Stimulated activated CD8-positive, alpha-beta memory T cell treated with anti-CD3 and anti-CD28 coated beads, Interleukin-2, amount 100 ng/mL, for 1 hour (primary cell): ENCODE measurements around the gene CETN1.

Experiments used
- DNase-seq, 2 donors: peaks; one replicate each; pipeline ENCODE4 v3.0.0-alpha.2; 2020; ENCODE audit warnings: low read depth in 2 of 2

The CETN1 gene

DNA sequence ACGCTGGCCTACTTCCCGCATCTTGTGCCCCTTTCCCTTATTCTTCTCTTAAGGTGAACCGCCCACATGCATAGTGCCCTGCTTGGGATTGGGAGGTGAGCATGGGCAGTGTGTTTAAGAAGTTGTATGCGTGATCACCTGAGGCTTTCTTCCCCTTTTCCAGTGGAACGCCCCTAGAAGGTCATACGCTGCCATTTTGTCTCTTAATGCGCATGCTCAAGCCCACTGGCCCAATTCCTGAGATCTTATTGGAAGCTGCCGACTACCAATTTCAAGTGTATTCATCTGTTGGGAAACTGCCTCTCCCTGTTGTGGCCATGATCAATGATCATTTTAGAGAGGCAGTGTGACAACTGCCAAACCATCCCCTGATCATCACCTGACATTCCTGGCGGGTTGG, 3.3 kb upstream of the CETN1 start:
- no peak for DNase-seq

- no peak for DNase-seq
Observed at GRCh38 chr18:577643-578375, 2.4 kb upstream of the CETN1 start.

GRCh38 chr18:579238-579637, 942 bp upstream of the CETN1 start:
- DNase-seq: no peak

DNA sequence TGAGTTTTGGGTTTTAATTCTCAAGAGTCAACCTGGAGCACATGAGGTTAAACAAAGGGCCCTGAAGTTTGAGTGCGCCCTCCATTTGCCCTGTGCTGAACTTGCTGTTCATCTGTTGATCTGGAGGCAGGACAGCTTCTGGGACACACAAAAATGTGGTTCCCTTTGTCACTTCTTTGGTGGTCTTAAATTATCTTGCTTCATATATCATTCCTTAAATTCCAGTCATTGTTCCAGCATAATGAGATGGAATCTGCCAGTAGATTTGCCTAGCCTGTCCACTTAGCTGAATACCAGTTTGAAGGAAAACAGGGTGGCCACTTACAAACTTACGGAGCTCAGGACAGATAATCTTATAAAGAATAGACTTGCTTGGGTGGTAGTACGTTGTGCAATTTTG, 916 bp downstream of the CETN1 start:
- DNase-seq: no peak

GRCh38 chr18:582465-582864, 2.3 kb downstream of the CETN1 start:
- DNase-seq: no peak

DNA sequence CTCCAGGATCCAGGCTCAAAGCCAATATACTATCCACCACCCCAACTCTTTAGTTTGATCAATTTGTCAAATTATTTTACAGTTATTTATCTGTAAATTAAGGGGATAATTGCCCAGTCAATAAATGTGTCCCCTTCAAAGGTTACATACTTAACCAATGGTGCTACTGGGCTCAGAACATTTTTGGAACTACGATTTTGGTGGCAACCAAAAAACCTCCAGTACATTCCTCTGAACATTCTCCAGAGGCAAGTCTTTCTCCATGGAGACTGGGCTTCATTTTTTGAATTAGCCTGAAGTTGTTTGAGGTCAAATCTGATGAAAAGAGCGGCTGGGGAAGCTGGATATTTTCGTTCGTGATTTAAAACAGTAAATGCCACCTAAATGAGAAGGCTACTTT, 14.9 kb downstream of the CETN1 start:
- no peak for DNase-seq

DNA sequence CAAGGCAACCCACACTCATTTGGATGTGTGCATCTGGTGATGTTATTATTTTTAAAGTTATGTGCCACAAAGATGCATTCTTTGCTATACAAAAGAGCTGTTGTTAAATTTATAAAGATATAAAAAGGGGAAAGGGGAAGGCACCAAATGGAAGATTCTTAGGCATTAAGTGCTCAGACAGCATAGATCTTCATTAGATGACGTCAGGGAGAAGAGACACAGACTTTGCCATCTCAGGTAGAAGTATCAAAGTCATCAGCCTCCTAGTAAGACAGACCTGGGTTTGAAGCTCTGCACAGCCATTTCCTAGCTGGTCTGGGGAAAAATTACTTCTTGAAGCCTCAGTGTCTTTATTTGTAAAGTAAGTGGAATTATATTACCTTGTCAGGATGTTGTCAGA, 15.4 kb downstream of the CETN1 start:
- no peak for DNase-seq

DNA sequence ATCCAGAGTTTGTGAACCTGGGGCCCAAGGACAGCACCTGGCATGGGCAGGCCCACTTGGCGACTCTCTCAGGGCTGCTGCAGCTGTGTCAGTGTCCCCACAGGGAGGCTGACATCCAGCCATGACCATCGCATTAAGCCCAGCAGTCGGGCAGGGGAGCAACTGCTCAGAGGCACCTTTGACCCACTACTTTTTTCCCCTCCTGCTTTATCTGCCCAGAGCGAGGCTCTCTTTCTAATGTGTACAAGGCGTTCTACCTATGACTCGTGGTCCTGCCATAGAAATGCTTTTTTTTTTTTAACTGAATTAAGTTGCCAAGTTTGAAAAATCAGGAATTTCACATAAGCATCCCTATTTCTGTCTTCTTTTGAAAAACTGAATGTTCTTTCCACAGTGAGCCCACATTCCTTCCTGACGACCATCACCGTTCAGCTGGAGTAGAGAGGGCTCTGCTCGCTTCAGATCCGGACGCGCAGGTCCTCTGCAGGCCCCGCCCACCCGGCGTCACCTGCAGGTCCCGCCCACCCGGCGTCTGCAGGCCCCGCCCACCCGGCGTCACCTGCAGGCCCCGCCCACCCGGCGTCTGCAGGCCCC, 16.2 kb downstream of the CETN1 start:
- peak in 1 of 2 donors; percentile 13 for DNase-seq

- DNase-seq: no peak
Observed at GRCh38 chr18:598124-598589, 18.0 kb downstream of the CETN1 start.

- DNase-seq: no peak
Observed at GRCh38 chr18:600107-600506, 19.9 kb downstream of the CETN1 start.

DNA sequence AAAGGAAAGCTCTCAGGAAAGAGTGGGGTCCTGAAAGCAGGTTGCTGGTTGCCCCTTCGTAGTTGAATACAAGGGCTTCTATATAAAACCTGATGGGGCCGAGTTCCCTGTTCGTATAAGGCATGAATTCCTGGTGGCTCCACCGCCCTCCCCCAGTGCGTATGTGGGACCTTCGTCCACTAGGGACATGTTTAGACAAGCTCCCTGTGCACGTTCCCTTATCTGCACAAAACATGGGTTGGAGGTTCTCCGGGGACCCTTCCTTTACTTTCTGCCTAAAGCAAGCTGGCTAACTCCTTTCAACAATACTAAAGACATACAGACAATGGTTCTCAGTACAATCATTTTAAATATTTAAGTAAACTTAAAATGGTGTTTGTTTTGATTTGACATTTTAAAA, 24.6 kb downstream of the CETN1 start:
- no peak for DNase-seq

DNA sequence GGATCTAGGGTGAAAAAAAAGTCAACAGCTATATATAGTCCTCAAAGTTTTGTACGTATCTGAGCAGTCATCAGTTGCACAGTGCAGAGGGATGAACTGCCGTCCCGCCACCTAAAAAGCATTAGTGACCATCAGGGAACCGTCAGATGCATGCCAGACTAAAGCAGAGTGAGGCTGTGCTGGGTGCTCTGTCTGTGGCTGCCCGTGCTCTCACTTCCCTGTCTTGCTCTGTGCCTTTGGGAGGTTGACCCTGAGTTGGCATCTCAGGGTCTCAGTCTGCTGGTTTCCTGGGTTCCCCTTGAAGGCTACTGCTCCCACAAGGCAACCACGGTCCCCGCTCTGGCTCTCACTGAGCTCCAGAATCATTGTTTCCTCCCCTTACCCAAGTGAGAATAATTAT, 27.8 kb downstream of the CETN1 start:
- no peak for DNase-seq

GRCh38 chr18:610214-610928, 30.2 kb downstream of the CETN1 start:
- no peak for DNase-seq

DNA sequence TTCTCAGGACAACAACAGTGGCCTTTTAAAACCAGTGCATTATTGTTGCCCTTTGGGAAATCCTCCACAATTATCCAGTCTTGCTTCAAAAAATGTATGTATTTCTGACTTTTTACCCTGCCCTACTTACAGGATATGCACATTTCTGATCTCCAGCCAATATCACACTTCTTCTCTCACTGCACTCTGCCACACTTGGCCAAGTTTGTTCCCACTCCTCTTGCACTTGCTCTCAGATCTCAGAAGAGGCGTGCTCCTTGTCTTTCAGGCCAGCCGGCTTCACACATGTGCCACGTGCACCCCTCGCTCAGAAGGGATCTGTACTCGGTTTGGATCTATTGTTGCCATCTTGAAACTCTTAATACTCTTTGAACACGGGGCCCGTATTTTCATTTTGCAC, 32.0 kb downstream of the CETN1 start:
- DNase-seq: no peak

DNA sequence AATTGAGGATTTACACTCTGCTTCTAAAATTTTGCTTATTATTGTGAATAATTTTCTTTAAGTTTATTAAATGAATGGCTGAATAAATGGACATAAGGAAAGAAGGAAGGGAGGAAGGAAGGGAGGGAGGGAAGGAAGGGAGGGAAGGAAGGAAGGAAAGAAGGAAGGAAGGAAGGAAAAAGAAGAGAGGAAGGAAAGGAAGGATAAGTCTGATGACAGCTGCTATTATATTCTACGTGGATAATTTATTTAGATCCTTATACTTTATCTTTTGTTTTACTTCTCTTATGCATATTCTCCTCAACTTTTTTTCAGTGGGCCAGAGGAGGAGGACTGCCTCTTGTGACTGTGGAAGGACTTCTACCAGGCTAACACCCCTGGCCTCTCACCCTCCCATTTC, 34.0 kb downstream of the CETN1 start:
- DNase-seq: no peak

- DNase-seq: no peak
Observed at GRCh38 chr18:615092-615521, 34.9 kb downstream of the CETN1 start.

GRCh38 chr18:615773-616172, 35.6 kb downstream of the CETN1 start:
- no peak for DNase-seq

GRCh38 chr18:616380-616995, 36.3 kb downstream of the CETN1 start:
- no peak for DNase-seq

GRCh38 chr18:617970-618504, 37.9 kb downstream of the CETN1 start:
- no peak for DNase-seq

- DNase-seq: no peak
Observed at GRCh38 chr18:618618-619017, 38.4 kb downstream of the CETN1 start.

DNA sequence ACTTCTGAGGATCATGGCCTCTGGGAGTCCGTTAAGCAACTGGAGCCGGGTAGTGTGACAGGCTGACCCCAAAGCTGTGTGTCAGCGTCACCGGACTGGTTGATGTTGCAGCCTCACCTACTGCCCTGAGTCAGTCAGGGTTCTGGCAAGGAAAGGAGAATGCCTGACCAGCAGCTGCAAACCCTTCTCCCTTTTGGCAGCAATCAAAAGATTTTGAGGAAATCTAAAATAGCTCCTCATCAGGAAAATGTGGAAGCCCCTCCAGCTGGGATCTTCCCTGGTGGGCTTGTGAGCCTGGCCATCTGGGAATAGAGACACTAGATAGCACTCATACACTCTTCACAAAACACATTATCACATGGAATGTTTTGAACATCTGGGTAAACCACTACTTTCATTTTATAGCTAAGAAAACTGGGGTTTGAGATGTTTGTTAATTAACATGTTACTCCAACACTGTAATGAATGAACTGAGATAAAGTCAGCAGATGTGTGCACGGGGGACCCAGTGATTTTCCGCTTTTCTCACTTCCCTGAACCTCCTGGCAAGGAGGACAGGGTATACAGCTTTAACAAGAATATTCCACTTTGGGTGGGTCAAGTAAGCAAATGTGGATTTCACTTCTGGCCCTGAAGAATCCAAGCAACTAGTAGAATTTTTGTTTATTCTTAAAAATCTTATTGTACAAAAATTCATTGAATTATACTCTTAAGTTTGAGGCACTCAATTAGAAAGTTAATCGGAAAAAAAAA, 41.3 kb downstream of the CETN1 start:
- DNase-seq: no peak

- DNase-seq: no peak
Observed at GRCh38 chr18:622289-622688, 42.1 kb downstream of the CETN1 start.
